HG03066 (cell line): ENCODE results near the gene IL27RA.
A peak's percentile ranks its signal among the peaks of the same experiment; 100 is the strongest.

Source experiments
- ATAC-seq: cut with Tn5 transposase; IDR thresholded peaks from one replicate; pipeline ENCODE4 v1.9.1; 2021; ENCODE audit warnings: low read depth; ENCODE audit not compliant: unreplicated experiment

The IL27RA gene

GRCh38 chr19:14031719-14032480, at the start of gene IL27RA:
Gene IL27RA (plus strand): TSS chr19:14031762. CDS start chr19:14031873, 111 bp downstream.
- peak; percentile 59 for ATAC-seq

- no peak for ATAC-seq
These were observed 49.5 kb upstream of the IL27RA start for GRCh38 chr19:13981988-13982501.

GRCh38 chr19:13982773-13983172, 48.8 kb upstream of the IL27RA start:
- ATAC-seq, result no peak

- ATAC-seq, result no peak
These were observed 48.2 kb upstream of the IL27RA start for GRCh38 chr19:13983213-13983889.

- ATAC-seq, result no peak
These were observed 47.4 kb upstream of the IL27RA start for GRCh38 chr19:13984186-13984585.

GRCh38 chr19:13984875-13985741, 46.5 kb upstream of the IL27RA start:
- no peak for ATAC-seq

- ATAC-seq, result peak; percentile 18
These were observed 45.7 kb upstream of the IL27RA start for GRCh38 chr19:13985771-13986347.

- ATAC-seq, result peak; percentile 74
These were observed 45.1 kb upstream of the IL27RA start for GRCh38 chr19:13986348-13986904.

GRCh38 chr19:13987101-13987890, 44.3 kb upstream of the IL27RA start:
- ATAC-seq, result no peak

- no peak for ATAC-seq
These were observed 42.1 kb upstream of the IL27RA start for GRCh38 chr19:13989487-13989886.

- ATAC-seq, result no peak
These were observed 41.5 kb upstream of the IL27RA start for GRCh38 chr19:13990085-13990484.

GRCh38 chr19:13992025-13992424, 39.5 kb upstream of the IL27RA start:
- ATAC-seq, result no peak

- no peak for ATAC-seq
These were observed 37.8 kb upstream of the IL27RA start for GRCh38 chr19:13993590-13994300.

GRCh38 chr19:13995017-13995728, 36.4 kb upstream of the IL27RA start:
- ATAC-seq, result no peak

GRCh38 chr19:13995878-13996765, 35.4 kb upstream of the IL27RA start:
- ATAC-seq, result no peak

- ATAC-seq, result no peak
These were observed 34.5 kb upstream of the IL27RA start for GRCh38 chr19:13996928-13997630.

- ATAC-seq, result no peak
These were observed 34.0 kb upstream of the IL27RA start for GRCh38 chr19:13997631-13997962.
